Activated naive CD8-positive, alpha-beta T cell (primary cell): ENCODE measurements around the gene LPAR1.

Experiments
- H3K27ac Mint-ChIP-seq: one replicate; pipeline ENCODE4 v1.8.0; 2021; ENCODE audit warnings: mixed read lengths
- H3K27me3 Mint-ChIP-seq: one replicate; pipeline ENCODE4 v1.8.0; 2021; ENCODE audit warnings: mixed read lengths
- H3K36me3 Mint-ChIP-seq: one replicate; pipeline ENCODE4 v1.8.0; 2021; ENCODE audit warnings: mixed read lengths
- H3K4me1 Mint-ChIP-seq: one replicate; pipeline ENCODE4 v1.8.0; 2021; ENCODE audit warnings: low read depth, mixed read lengths
- H3K4me3 Mint-ChIP-seq: one replicate; pipeline ENCODE4 v1.8.0; 2021; ENCODE audit warnings: mild to moderate bottlenecking, mixed read lengths
- H3K9me3 Mint-ChIP-seq: one replicate; pipeline ENCODE4 v1.8.0; 2021; ENCODE audit warnings: low read depth, mixed read lengths

Gene LPAR1, protein sequence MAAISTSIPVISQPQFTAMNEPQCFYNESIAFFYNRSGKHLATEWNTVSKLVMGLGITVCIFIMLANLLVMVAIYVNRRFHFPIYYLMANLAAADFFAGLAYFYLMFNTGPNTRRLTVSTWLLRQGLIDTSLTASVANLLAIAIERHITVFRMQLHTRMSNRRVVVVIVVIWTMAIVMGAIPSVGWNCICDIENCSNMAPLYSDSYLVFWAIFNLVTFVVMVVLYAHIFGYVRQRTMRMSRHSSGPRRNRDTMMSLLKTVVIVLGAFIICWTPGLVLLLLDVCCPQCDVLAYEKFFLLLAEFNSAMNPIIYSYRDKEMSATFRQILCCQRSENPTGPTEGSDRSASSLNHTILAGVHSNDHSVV

GRCh38 chr9:111038331-111039230 is at the start of gene LPAR1:
LPAR1 (minus strand) TSS chr9:111038470; CDS start chr9:110972117, 66,353 bp downstream.
- H3K4me1 Mint-ChIP-seq, result peaks cover 12% of the 10 kb centered on the region
- H3K9me3 Mint-ChIP-seq, result no peaks in the 10 kb centered on the region
- H3K36me3 Mint-ChIP-seq, result no peaks in the 10 kb centered on the region
- H3K27ac Mint-ChIP-seq, result no peak within 1 kb of the TSS
- H3K4me3 Mint-ChIP-seq, result peak within 1 kb of the TSS; percentile 78
- peaks cover 38% of the 10 kb centered on the region for H3K27me3 Mint-ChIP-seq

GRCh38 chr9:111078391-111079038 is 40.2 kb upstream of the LPAR1 start:
- no peaks in the 10 kb centered on the region for H3K36me3 Mint-ChIP-seq
- H3K27ac Mint-ChIP-seq, result no peak overlapping the region
- H3K27me3 Mint-ChIP-seq, result peaks cover 2% of the 10 kb centered on the region
- H3K4me3 Mint-ChIP-seq, result no peak overlapping the region
- peaks cover 3% of the 10 kb centered on the region for H3K9me3 Mint-ChIP-seq
- no peaks in the 10 kb centered on the region for H3K4me1 Mint-ChIP-seq

GRCh38 chr9:111076519-111076918 is 38.2 kb upstream of the LPAR1 start:
- Mint-ChIP-seq H3K9me3 (no peaks in the 10 kb centered on the region), H3K36me3 (no peaks in the 10 kb centered on the region), H3K4me3 (no peak overlapping the region), H3K4me1 (no peaks in the 10 kb centered on the region), H3K27me3 (peaks cover 2% of the 10 kb centered on the region), H3K27ac (no peak overlapping the region)

GRCh38 chr9:111076042-111076441 is 37.8 kb upstream of the LPAR1 start:
- no peaks in the 10 kb centered on the region for H3K4me1 Mint-ChIP-seq
- H3K36me3 Mint-ChIP-seq, result no peaks in the 10 kb centered on the region
- H3K4me3 Mint-ChIP-seq, result no peak overlapping the region
- peaks cover 2% of the 10 kb centered on the region for H3K27me3 Mint-ChIP-seq
- no peaks in the 10 kb centered on the region for H3K9me3 Mint-ChIP-seq
- H3K27ac Mint-ChIP-seq, result no peak overlapping the region

DNA sequence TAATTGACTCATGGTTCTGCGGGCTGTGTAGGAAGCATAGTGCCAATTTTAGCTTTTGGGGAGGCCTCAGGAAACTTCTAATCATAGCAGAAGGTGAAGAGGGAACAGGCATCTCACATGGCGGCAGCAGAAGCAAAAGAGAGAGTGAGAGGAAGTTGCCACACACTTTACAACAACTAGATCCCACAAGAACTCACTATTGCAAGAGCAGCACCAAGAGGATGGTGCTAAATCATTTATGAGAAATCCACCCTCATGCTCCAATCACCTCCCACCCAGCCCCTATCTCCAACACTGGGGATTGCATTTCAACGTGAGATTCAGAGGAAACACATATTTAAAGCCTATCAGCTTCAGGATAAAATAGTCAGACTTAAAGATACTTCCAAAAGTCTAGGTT is 36.1 kb upstream of the LPAR1 start:
- H3K4me1 Mint-ChIP-seq, result no peaks in the 10 kb centered on the region
- peaks cover 2% of the 10 kb centered on the region for H3K27me3 Mint-ChIP-seq
- no peaks in the 10 kb centered on the region for H3K9me3 Mint-ChIP-seq
- H3K27ac Mint-ChIP-seq, result no peak overlapping the region
- no peaks in the 10 kb centered on the region for H3K36me3 Mint-ChIP-seq
- H3K4me3 Mint-ChIP-seq, result no peak overlapping the region

- H3K27ac Mint-ChIP-seq, result no peak overlapping the region
- no peak overlapping the region for H3K4me3 Mint-ChIP-seq
- H3K9me3 Mint-ChIP-seq, result no peaks in the 10 kb centered on the region
- no peaks in the 10 kb centered on the region for H3K36me3 Mint-ChIP-seq
- peaks cover 2% of the 10 kb centered on the region for H3K27me3 Mint-ChIP-seq
- no peaks in the 10 kb centered on the region for H3K4me1 Mint-ChIP-seq
Measured at GRCh38 chr9:111069183-111069582, 30.9 kb upstream of the LPAR1 start.

DNA sequence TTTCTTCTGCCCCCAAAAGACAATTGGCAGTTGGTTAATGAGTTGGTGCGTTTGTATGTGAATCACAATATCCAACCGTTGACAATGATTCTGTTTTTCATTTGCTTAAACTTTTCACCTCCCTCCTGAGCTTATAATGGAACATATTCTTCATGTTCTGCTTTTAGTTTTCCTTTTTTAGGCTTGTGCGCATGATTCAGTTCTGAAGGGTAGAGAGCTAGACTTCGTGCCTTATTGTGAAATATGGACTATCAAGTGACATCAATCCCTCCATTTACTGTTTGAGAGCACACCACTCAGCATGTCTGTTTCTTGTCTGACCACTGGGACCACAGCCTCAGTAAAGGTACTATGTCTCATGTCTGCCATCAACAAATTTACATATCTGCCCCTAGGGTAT is 30.5 kb upstream of the LPAR1 start:
- no peak overlapping the region for H3K27ac Mint-ChIP-seq
- H3K9me3 Mint-ChIP-seq, result no peaks in the 10 kb centered on the region
- H3K4me1 Mint-ChIP-seq, result no peaks in the 10 kb centered on the region
- H3K36me3 Mint-ChIP-seq, result no peaks in the 10 kb centered on the region
- peaks cover 2% of the 10 kb centered on the region for H3K27me3 Mint-ChIP-seq
- H3K4me3 Mint-ChIP-seq, result no peak overlapping the region

DNA sequence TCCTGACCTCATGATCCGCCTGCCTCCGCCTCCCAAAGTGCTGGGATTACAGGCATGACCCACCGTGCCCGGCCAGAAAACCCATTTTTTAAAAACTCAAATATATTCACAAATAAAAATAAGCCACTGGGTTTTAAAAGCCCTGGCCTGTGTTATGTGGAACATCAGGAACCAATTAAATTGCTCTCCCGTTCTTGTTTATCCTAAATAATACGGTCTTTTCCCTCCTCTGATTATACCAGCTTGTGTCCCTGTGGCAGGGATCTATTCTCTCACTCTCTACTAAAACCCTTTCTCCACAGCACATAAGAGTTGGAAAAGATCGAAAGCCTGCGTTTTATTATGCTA is 30.1 kb upstream of the LPAR1 start:
- H3K36me3 Mint-ChIP-seq, result no peaks in the 10 kb centered on the region
- H3K4me3 Mint-ChIP-seq, result no peak overlapping the region
- H3K27ac Mint-ChIP-seq, result no peak overlapping the region
- peaks cover 3% of the 10 kb centered on the region for H3K27me3 Mint-ChIP-seq
- no peaks in the 10 kb centered on the region for H3K9me3 Mint-ChIP-seq
- H3K4me1 Mint-ChIP-seq, result no peaks in the 10 kb centered on the region

GRCh38 chr9:111066468-111066867 is 28.2 kb upstream of the LPAR1 start:
- H3K4me1 Mint-ChIP-seq, result no peaks in the 10 kb centered on the region

GRCh38 chr9:111065414-111065813 is 27.1 kb upstream of the LPAR1 start:
- Mint-ChIP-seq H3K27me3 (peaks cover 8% of the 10 kb centered on the region), H3K4me3 (no peak overlapping the region), H3K36me3 (no peaks in the 10 kb centered on the region), H3K27ac (no peak overlapping the region), H3K4me1 (no peaks in the 10 kb centered on the region), H3K9me3 (no peaks in the 10 kb centered on the region)

More at GRCh38 chr9:111066468-111066867, 28.2 kb upstream of the LPAR1 start:
- Mint-ChIP-seq H3K27me3 (peaks cover 8% of the 10 kb centered on the region), H3K4me3 (no peak overlapping the region), H3K27ac (no peak overlapping the region), H3K36me3 (no peaks in the 10 kb centered on the region), H3K9me3 (no peaks in the 10 kb centered on the region)

- no peaks in the 10 kb centered on the region for H3K9me3 Mint-ChIP-seq
- H3K36me3 Mint-ChIP-seq, result no peaks in the 10 kb centered on the region
- H3K4me1 Mint-ChIP-seq, result no peaks in the 10 kb centered on the region
- H3K4me3 Mint-ChIP-seq, result no peak overlapping the region
- H3K27ac Mint-ChIP-seq, result no peak overlapping the region
- peaks cover 8% of the 10 kb centered on the region for H3K27me3 Mint-ChIP-seq
Measured at GRCh38 chr9:111064160-111064837, 26.0 kb upstream of the LPAR1 start.

GRCh38 chr9:111063332-111063731 is 25.1 kb upstream of the LPAR1 start:
- H3K9me3 Mint-ChIP-seq, result no peaks in the 10 kb centered on the region
- H3K27ac Mint-ChIP-seq, result no peak overlapping the region
- H3K27me3 Mint-ChIP-seq, result peaks cover 8% of the 10 kb centered on the region
- H3K4me3 Mint-ChIP-seq, result no peak overlapping the region
- H3K4me1 Mint-ChIP-seq, result no peaks in the 10 kb centered on the region
- H3K36me3 Mint-ChIP-seq, result no peaks in the 10 kb centered on the region

DNA sequence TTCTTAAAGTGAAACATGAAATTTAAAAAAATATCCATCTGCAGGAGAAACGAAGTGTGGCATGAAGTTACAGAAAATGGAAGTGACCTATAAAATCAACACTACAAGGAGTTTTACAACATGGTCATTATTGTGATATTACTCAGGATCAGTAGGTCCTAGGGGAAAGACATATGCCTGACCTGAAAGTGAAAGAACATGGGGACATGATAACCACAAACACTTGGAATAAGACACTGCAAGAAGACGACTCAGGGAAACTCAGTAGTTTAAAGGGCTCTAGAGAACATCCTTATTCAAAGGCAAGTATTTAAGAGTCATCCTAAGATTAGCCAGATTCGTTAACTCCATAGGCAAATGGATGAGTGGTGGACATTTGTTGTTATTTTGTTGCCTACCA is 19.9 kb upstream of the LPAR1 start:
- Mint-ChIP-seq H3K36me3 (no peaks in the 10 kb centered on the region), H3K4me1 (no peaks in the 10 kb centered on the region), H3K27ac (no peak overlapping the region), H3K9me3 (no peaks in the 10 kb centered on the region), H3K27me3 (peaks cover 7% of the 10 kb centered on the region), H3K4me3 (no peak overlapping the region)

DNA sequence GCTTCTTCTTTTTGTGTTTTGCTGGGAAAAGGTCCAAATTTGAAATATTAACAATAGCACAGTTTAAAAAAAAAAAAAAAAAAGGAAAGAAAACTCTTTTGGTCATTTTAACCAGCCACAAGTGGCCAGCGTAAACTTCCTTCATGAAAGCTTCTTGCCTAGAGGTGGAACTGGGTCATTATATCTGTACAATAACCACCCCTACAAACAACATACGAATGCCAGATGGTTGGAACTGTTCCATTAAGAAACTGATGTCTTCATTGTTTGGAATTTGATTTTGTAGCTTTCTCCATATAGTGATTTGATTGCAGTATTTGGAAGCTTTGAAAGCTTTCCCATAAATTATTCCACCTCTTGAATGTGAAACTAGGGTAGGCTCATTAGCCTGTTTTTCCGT is 18.3 kb upstream of the LPAR1 start:
- Mint-ChIP-seq H3K27me3 (peaks cover 2% of the 10 kb centered on the region), H3K27ac (no peak overlapping the region), H3K4me1 (no peaks in the 10 kb centered on the region), H3K4me3 (no peak overlapping the region), H3K9me3 (no peaks in the 10 kb centered on the region), H3K36me3 (no peaks in the 10 kb centered on the region)

- no peak overlapping the region for H3K4me3 Mint-ChIP-seq
- H3K27me3 Mint-ChIP-seq, result peaks cover 1% of the 10 kb centered on the region
- no peaks in the 10 kb centered on the region for H3K4me1 Mint-ChIP-seq
- H3K9me3 Mint-ChIP-seq, result no peaks in the 10 kb centered on the region
- H3K27ac Mint-ChIP-seq, result no peak overlapping the region
- H3K36me3 Mint-ChIP-seq, result no peaks in the 10 kb centered on the region
Measured at GRCh38 chr9:111052791-111053190, 14.5 kb upstream of the LPAR1 start.
